Stomach smooth muscle (tissue), 2 donors: ENCODE measurements around the gene L1CAM.

ENCODE experiments used
- H3K27ac ChIP-seq: one replicate; pipeline ENCODE4 v1.7.0; 2013; ENCODE audit warnings: mild to moderate bottlenecking, low read length, inconsistent platforms
- H3K27me3 ChIP-seq, 2 donors: one replicate each; pipeline ENCODE4 v1.7.0; 2013; ENCODE audit warnings: low read length in 2 of 2; ENCODE audit not compliant: insufficient read depth in 2 of 2, control insufficient read depth in 1 of 2
- H3K36me3 ChIP-seq, 2 donors: one replicate each; pipeline ENCODE4 v1.7.0; 2013; ENCODE audit warnings: low read length in 2 of 2; ENCODE audit not compliant: control insufficient read depth in 2 of 2, insufficient read depth in 2 of 2
- H3K4me1 ChIP-seq: one replicate; pipeline ENCODE4 v1.7.0; 2013; ENCODE audit warnings: low read length; ENCODE audit not compliant: control insufficient read depth, insufficient read depth
- H3K4me3 ChIP-seq, 2 donors: one replicate each; pipeline ENCODE4 v1.7.0; 2013; ENCODE audit warnings: low read length in 2 of 2
- H3K9ac ChIP-seq, 2 donors: one replicate each; pipeline ENCODE4 v1.7.0; 2013; ENCODE audit warnings: low read length in 2 of 2, mild to moderate bottlenecking in 1 of 2
- H3K9me3 ChIP-seq, 2 donors: one replicate each; pipeline ENCODE4 v1.7.0; 2013; ENCODE audit warnings: low read length in 2 of 2; ENCODE audit not compliant: control insufficient read depth in 2 of 2
- donor health status: healthy.
- donor health status: Pancreatic carcinoma.

The L1CAM gene

DNA sequence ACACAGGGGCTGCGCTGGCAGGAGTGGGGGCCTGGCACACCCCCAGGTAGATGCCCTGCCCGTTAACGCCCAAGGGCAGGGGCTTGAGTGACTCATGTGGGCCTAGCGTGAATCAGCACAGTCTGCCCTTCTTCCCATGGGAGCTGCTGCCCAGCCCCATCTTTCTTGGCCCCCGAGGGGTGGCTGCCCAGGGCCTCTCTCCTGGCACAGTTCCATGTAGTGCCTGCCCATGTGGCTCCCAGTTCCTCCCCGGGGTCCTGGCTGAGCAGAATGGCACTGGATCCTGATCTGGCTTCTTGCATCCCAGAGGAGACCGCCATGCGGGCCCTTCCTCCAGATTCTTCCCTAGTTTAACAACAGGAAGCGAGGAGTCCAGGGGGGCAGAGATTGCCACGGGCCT is 16.4 kb upstream of the L1CAM start:
- Histone ChIP-seq H3K27ac (no peak overlapping the region), H3K9ac (no peak overlapping the region)

DNA sequence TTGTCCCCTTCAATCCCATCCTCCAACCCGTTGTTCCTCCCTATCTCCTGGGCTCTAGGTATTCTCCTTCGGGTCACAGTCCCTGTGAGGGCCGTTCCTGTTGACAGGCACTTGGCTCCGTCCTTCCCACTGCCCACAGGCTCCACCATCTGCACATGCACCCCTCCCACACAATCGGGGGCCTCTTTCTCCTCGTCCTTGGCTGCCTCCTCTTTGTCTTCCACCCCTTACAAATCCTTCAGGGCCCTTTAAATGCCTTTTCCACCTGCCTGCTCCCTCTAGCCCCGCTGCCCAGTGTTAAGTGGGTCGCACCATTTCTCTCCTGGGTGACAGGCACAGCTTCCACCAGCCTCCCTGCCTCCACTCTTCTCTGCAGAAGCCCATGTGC is 15.8 kb upstream of the L1CAM start:
- Histone ChIP-seq H3K9ac (no peak overlapping the region), H3K4me3 (no peak overlapping the region), H3K9me3 (no peaks in the 10 kb centered on the region), H3K4me1 (peaks cover 10% of the 10 kb centered on the region), H3K27ac (no peak overlapping the region), H3K36me3 (no peaks in the 10 kb centered on the region), H3K27me3 (peaks cover 0 to 4% of the 10 kb centered on the region in 2 donors)

More for the DNA sequence above, 16.4 kb upstream of the L1CAM start:
- Histone ChIP-seq H3K4me1 (peaks cover 10% of the 10 kb centered on the region), H3K4me3 (no peak overlapping the region), H3K9me3 (no peaks in the 10 kb centered on the region), H3K36me3 (no peaks in the 10 kb centered on the region), H3K27me3 (peaks cover 0 to 4% of the 10 kb centered on the region in 2 donors)

DNA sequence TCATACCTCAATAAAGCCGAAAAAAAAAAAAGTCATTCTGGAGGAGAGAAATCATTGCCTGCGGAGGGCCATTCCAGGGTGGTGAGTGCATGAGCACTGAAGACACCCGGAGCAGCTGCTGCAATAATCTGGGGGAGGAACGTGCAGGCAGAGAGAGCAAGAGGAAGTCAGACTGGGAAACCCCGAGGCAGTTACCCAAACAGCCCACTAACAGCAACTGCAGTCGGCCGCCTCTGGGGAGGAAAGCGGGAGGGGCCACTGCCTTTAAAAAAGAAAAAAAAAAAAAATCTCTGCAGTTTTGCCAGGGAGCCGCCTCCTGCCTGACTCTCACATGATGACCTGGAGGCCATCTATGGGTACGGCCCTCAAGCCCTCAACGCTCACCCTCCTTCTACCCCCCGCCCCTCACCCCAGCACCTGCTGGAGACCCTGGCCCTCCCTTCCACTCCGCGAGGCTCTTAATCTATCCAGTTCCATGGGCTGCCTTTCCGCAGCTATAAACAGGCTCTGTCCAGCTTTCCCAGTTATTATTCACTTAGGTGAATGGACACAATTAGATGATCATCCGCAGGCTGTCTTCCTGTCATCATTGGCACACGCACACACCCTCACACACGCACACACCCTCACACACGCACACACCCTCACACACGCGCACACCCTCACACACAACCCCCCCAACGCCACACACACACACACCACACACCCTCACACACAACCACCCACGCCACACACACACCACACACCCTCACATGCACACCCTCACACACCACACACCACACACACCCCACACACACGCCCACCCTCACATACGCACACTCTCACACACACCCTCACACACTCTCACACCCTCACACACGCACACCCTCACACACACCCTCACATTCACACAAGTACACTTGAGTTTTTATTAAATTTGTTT is 15.1 kb upstream of the L1CAM start:
- peaks cover 10% of the 10 kb centered on the region for H3K4me1 ChIP-seq
- no peak overlapping the region for H3K4me3 ChIP-seq
- no peak overlapping the region for H3K9ac ChIP-seq
- no peak overlapping the region for H3K27ac ChIP-seq
- H3K9me3 ChIP-seq = no peaks in the 10 kb centered on the region
- peaks cover 0 to 2% of the 10 kb centered on the region in 2 donors for H3K27me3 ChIP-seq
- no peaks in the 10 kb centered on the region for H3K36me3 ChIP-seq

DNA sequence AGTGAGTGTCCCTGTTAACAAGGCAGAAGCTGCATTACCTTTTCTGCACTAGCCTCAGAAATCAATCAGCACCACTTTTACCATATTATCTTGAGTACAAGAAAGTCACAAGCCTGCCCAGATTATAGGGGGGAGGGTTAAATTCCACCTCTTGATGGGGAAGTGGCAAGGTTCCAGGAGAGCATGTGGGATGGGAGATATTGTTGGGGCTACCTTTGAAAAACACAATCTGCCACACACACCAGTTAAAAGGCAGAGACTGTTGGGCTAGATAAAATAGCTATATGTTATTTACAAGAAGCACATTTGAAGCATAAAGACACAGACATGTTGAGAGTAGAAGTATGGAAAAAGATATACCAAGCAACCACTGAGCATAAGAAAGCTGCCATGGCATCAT is 11.9 kb upstream of the L1CAM start:
- no peak overlapping the region for H3K4me3 ChIP-seq
- H3K4me1 ChIP-seq = peaks cover 5% of the 10 kb centered on the region
- H3K9me3 ChIP-seq = peaks cover 0 to 3% of the 10 kb centered on the region in 2 donors
- no peaks in the 10 kb centered on the region for H3K36me3 ChIP-seq
- no peak overlapping the region for H3K9ac ChIP-seq
- H3K27me3 ChIP-seq = peaks cover 0 to 7% of the 10 kb centered on the region in 2 donors
- H3K27ac ChIP-seq = no peak overlapping the region

DNA sequence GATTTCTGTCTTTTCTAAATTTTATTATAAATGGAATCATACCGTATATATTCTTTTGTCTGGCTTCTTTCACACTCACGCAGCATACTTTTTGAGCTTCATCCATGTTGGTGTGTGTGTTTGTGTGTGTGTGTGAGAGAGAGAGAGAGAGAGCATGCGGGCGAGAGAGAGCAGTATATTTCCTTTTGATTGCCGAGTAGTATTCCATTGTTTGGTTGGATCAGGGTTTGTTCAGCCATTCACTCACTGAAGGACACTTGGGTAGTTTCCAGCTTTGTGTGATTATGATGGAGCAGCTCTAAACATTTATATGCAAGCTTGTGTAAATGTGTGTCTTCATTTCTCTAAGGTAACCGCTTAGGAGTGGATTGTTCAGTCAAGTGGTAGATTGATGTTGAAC is 3.1 kb upstream of the L1CAM start:
- Histone ChIP-seq H3K36me3 (no peaks in the 10 kb centered on the region), H3K4me1 (peaks cover 8% of the 10 kb centered on the region), H3K9ac (no peak overlapping the region), H3K27me3 (peaks cover 21 to 46% of the 10 kb centered on the region in 2 donors), H3K27ac (no peak overlapping the region), H3K4me3 (no peak overlapping the region), H3K9me3 (no peaks in the 10 kb centered on the region)

DNA sequence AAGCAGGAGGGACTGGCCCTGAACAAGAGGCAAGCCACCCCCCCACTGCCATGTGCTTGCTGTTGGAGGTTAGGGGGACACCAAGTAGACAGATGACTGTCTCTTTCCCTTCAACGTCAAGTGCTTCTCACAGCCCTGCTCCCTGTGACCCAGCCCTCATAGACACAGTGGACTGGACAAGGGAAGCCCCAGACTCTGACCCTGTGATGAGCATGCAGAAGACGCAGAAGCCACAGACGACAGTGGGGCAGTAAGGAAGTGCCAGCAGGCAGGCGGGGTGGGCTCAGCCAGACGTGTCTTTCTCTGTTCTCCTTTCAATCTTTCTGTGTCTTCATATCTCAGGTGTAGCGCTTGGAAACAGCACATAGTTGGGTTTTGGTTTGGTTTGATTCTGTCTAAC is 2.4 kb upstream of the L1CAM start:
- Histone ChIP-seq H3K4me1 (peaks cover 8% of the 10 kb centered on the region), H3K27ac (no peak overlapping the region), H3K27me3 (peaks cover 27 to 50% of the 10 kb centered on the region in 2 donors), H3K4me3 (no peak overlapping the region), H3K9me3 (no peaks in the 10 kb centered on the region), H3K9ac (no peak overlapping the region), H3K36me3 (no peaks in the 10 kb centered on the region)

DNA sequence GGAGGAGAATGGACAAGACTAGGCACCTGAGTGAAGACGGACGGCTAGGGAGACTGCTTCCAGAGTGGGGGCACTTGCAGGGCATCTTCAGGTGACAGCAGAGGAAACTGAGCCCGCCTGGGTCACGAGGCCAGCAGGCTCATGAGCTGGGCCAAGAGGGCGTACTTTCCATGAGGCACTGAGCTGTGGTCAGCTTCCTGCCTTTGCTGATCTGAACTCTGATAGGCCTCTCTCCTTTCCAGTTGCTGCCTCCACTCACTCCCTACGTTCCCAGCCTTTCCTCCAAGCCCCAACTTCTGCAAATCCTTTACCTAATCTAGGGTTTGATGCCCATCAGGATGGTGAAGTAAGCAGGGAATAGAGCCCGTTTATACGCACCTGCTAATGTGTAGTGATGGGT is 1.4 kb upstream of the L1CAM start:
- Histone ChIP-seq H3K9ac (no peak overlapping the region), H3K4me3 (no peak overlapping the region), H3K27me3 (peaks cover 27 to 52% of the 10 kb centered on the region in 2 donors), H3K36me3 (no peaks in the 10 kb centered on the region), H3K27ac (no peak overlapping the region), H3K9me3 (no peaks in the 10 kb centered on the region), H3K4me1 (peaks cover 8% of the 10 kb centered on the region)

DNA sequence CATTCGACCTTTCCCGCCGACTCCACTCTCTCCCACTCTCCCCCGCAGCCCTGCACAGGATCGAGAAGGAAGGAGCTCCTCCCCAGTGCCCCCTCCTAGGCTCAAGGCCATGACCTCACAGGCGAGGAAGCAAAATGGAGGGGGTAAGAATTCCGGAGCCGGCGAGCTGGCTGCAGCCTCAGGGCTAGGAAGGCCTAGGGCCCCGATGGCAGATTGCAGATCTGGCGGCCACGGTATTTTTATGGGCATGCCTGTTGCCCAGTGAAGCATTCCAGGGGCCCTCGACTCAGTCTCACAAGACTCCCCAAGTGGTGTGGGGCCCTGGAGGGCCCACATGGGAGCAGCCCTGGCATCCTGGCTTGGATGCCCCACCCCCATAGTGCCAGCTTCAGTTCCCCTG is 942 bp upstream of the L1CAM start:
- Histone ChIP-seq H3K27me3 (peaks cover 27 to 51% of the 10 kb centered on the region in 2 donors), H3K27ac (no peak overlapping the region), H3K9ac (no peak overlapping the region), H3K9me3 (no peaks in the 10 kb centered on the region), H3K36me3 (no peaks in the 10 kb centered on the region), H3K4me3 (no peak overlapping the region), H3K4me1 (peaks cover 8% of the 10 kb centered on the region)

DNA sequence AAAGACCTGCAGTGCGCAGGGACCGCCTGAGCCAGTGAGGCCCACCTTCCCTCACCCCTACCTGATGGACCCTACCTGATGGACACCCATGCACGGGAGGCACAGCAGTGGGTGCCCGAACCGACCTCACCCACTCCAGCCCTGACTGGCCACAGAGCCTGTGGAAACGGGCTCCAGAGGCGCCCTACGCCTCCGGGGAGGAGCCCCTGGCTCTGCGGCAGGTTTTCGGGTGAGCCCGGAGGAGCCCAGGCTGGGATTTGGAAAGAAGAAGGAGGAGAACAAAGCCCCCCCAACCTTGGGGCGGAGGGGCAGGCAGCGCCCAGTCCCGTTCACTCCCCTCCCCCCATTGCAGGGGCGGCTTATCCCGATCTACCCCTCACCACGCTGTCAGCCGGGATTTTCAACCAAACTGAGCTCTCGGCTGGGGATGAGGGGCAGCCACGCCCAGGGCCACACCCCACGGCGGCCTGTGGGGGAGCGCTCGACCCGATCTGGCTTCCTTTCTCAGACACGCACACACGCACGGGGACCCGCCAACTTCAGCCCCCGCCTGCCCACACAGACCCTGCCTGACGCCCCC is 675 bp downstream of the L1CAM start:
- Histone ChIP-seq H3K9me3 (no peaks in the 10 kb centered on the region), H3K27ac (no peak overlapping the region), H3K36me3 (no peaks in the 10 kb centered on the region), H3K4me1 (peaks cover 8% of the 10 kb centered on the region), H3K4me3 (peak overlapping the region in 1 of 2 donors; percentile 35), H3K9ac (no peak overlapping the region), H3K27me3 (peaks cover 27 to 57% of the 10 kb centered on the region in 2 donors)

DNA sequence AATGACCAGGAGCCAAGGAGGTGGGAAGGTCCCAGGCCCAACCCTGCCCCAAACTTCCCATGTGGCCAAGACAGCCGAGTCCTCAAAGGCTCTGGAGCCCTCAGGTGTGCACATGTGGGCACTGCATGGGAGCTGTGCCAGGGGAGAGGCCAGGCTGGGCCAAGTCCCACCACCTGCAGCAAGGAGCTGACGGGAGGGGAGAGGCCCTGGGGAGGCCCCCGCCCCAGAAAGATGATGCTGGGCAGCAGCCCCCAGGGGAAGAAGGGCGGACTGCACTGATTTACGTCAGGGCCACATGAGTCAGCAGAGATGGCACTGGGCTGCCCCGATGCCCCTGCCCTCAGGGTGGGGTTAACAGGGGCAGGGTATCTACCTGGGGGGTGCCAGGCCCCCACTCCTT is 1.4 kb downstream of the L1CAM start:
- Histone ChIP-seq H3K36me3 (no peaks in the 10 kb centered on the region), H3K9me3 (no peaks in the 10 kb centered on the region), H3K9ac (no peak overlapping the region), H3K27me3 (peaks cover 27 to 60% of the 10 kb centered on the region in 2 donors), H3K4me1 (peaks cover 8% of the 10 kb centered on the region), H3K27ac (no peak overlapping the region), H3K4me3 (no peak overlapping the region)

DNA sequence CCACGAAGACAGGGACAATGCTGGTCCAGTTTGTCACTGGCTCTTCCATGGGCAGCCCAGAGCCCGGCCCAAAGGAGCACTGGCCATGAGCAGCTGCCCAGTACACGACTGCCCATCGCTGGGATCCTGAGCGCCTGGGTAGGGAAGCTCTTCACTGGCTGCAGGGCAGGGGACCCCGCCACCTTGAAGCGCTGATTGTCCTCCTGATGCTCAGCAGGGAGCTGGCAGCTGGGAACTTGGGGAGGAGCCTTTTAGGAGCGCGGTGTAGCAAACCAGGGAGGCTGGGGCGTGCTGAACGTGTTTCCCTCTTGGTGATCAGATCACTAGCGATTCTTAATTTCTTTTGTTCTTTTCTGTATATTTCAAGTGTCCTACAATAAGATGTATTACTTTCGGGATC is 1.8 kb downstream of the L1CAM start:
- H3K4me3 ChIP-seq = no peak overlapping the region
- peaks cover 27 to 61% of the 10 kb centered on the region in 2 donors for H3K27me3 ChIP-seq
- H3K36me3 ChIP-seq = no peaks in the 10 kb centered on the region
- H3K27ac ChIP-seq = no peak overlapping the region
- H3K9ac ChIP-seq = no peak overlapping the region
- no peaks in the 10 kb centered on the region for H3K9me3 ChIP-seq
- H3K4me1 ChIP-seq = peaks cover 8% of the 10 kb centered on the region
